OCI-LY7 (cell line): Measurements from ENCODE around the gene ABHD18. TPM values are rescaled to one million over a fixed set of nuclear protein-coding genes. Genes with fewer than 3 reads are reported as not detected.
"Not testable (repeated sequence)": the region's sequence is repeated elsewhere in the genome, so short reads cannot be mapped to it uniquely, and the experiment has no call there.

Source experiments
- BruUV-seq: library from RNA; stranded (reverse); fragments of 400-500 nt; replicated peaks from 2 replicates; lab custom pipeline; 2021; lab: Mats Ljungman, UMichigan
- CTCF ChIA-PET: fragments of 300-600 bp; sonication (Branson Sonifier 250); formaldehyde crosslinking; loops from one replicate; lab custom pipeline; 2022; ENCODE audit warnings: antibody characterized with exemption; ENCODE audit not compliant: unreplicated experiment; lab: Charles Lee
- POLR2A ChIA-PET: fragments of 300-600 bp; sonication (Branson Sonifier 250); formaldehyde crosslinking; loops from one replicate; lab custom pipeline; 2022; ENCODE audit warnings: antibody characterized with exemption; lab: Charles Lee
- DNase-seq: peaks from one replicate; pipeline ENCODE4 v3.0.0-alpha.2; 2015; ENCODE audit warnings: low spot score
- H2AFZ ChIP-seq: fragments of 200-600 bp; sonication (generic), shearing (Covaris generic); 2 replicates; pipeline ENCODE4 v1.6.1; 2014; ENCODE audit warnings: mild to moderate bottlenecking, antibody characterized with exemption, low read length, moderate library complexity
- H3K27ac ChIP-seq: fragments of 200-600 bp; sonication (generic); 2 replicates; pipeline ENCODE4 v1.5.1; 2014; ENCODE audit warnings: mixed run types, low read depth, mild to moderate bottlenecking, moderate library complexity, low read length, inconsistent platforms; ENCODE audit not compliant: poor library complexity, severe bottlenecking
- H3K36me3 ChIP-seq: fragments of 200-600 bp; sonication (generic); 2 replicates; pipeline ENCODE4 v1.6.1; 2014; ENCODE audit warnings: mild to moderate bottlenecking, antibody characterized with exemption, low read length, moderate library complexity, mixed read lengths; ENCODE audit not compliant: insufficient read depth
- H3K4me1 ChIP-seq: fragments of 200-600 bp; sonication (generic); 2 replicates; pipeline ENCODE4 v1.5.1; 2014; ENCODE audit warnings: mild to moderate bottlenecking, low read length; ENCODE audit not compliant: insufficient read depth, poor library complexity, severe bottlenecking
- H3K4me2 ChIP-seq: fragments of 200-600 bp; sonication (generic); 2 replicates; pipeline ENCODE4 v1.6.1; 2014; ENCODE audit warnings: mild to moderate bottlenecking, low read length
- H3K4me3 ChIP-seq: fragments of 200-600 bp; sonication (generic); 2 replicates; pipeline ENCODE4 v1.5.1; 2014; ENCODE audit warnings: mild to moderate bottlenecking, low read depth, low read length; ENCODE audit not compliant: poor library complexity, severe bottlenecking
- H3K79me2 ChIP-seq: fragments of 200-600 bp; sonication (generic); 2 replicates; pipeline ENCODE4 v1.6.1; 2016; ENCODE audit warnings: low read depth, mild to moderate bottlenecking, low read length, moderate library complexity, mixed read lengths; ENCODE audit not compliant: insufficient read depth
- H3K9me2 ChIP-seq: fragments of 200-600 bp; sonication (generic); 2 replicates; pipeline ENCODE4 v1.6.1; 2016; ENCODE audit warnings: mild to moderate bottlenecking, low read length, mixed read lengths; ENCODE audit not compliant: insufficient read depth
- H3K9me3 ChIP-seq: fragments of 200-600 bp; sonication (generic); 2 replicates; pipeline ENCODE4 v1.6.1; 2014; ENCODE audit warnings: mild to moderate bottlenecking, mixed run types, low read length, mixed read lengths
- H4K20me1 ChIP-seq: fragments of 200-600 bp; sonication (generic); 2 replicates; pipeline ENCODE4 v1.6.1; 2014; ENCODE audit warnings: mild to moderate bottlenecking, antibody characterized with exemption, low read length, moderate library complexity, mixed read lengths; ENCODE audit not compliant: insufficient read depth
- EZH2phosphoT487 ChIP-seq: fragments of 200-600 bp; sonication (generic); IDR thresholded peaks from 2 replicates; pipeline ENCODE4 v1.6.1; 2018; ENCODE audit warnings: low read depth, borderline replicate concordance, mild to moderate bottlenecking, mixed run types, antibody characterized with exemption, low read length, moderate library complexity, mixed read lengths
- intact Hi-C: fragments of 100-400 bp; cut with micrococcal nuclease; formaldehyde crosslinking; loops from one replicate; pipeline ENCODE4 v1.10.0; 2022; ENCODE audit not compliant: unreplicated experiment
- total RNA-seq, 2 experiments: library from RNA; depleted of rRNA in 1 of 2; stranded (reverse); fragments of >200 nt in 1 of 2; shearing (Covaris generic) in 1 of 2; gene quantifications; 2 replicates each; pipeline ENCODE4 v1.2.3, GENCODE V29; 2014 to 2022
- TF ChIP-seq, protein P1 (sequence below): fragments of 200-600 bp; sonication (generic); conservative IDR thresholded peaks from 2 replicates; pipeline ENCODE4 v1.5.1; 2014; ENCODE audit warnings: mild to moderate bottlenecking, antibody characterized with exemption, low read length, moderate library complexity, mixed read lengths

Gene ABHD18
- total RNA-seq, 2 experiments from 2014 or later: 10.4 to 12.7 TPM

DNA sequence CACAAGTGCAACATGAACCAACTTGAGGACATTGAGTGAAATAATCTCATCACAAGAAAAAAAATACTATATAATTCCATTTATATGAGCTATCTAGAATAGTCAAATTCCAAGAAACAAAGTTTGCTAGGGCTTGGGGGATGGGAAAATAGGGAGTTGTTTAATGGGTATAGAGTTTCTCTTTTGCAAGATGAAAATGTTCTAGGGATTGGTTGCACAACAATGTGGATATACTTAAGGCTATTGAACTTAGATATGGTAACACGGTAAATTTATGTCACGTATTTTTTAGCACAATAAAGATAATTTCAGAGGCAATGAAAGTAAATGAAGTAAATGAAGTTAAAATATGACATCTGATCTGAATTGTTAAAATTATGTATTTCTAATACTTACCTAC lies 8.1 kb upstream of the ABHD18 start:
- intact Hi-C loops: no loop called here
- Histone ChIP-seq H2AFZ (no peak overlapping the region), H4K20me1 (no peaks in the 10 kb centered on the region), H3K9me3 (no peaks in the 10 kb centered on the region), H3K79me2 (peaks cover 14% of the 10 kb centered on the region; the same call in 1 of the 2 replicates), H3K9me2 (no peaks in the 10 kb centered on the region), H3K36me3 (peaks cover 24% of the 10 kb centered on the region), H3K4me1 (no peaks in the 10 kb centered on the region), H3K4me3 (no peak overlapping the region), H3K4me2 (no peak overlapping the region), H3K27ac (no peak overlapping the region)
- no peak for TF ChIP-seq EZH2phosphoT487
- TF ChIP-seq, protein P1, sequence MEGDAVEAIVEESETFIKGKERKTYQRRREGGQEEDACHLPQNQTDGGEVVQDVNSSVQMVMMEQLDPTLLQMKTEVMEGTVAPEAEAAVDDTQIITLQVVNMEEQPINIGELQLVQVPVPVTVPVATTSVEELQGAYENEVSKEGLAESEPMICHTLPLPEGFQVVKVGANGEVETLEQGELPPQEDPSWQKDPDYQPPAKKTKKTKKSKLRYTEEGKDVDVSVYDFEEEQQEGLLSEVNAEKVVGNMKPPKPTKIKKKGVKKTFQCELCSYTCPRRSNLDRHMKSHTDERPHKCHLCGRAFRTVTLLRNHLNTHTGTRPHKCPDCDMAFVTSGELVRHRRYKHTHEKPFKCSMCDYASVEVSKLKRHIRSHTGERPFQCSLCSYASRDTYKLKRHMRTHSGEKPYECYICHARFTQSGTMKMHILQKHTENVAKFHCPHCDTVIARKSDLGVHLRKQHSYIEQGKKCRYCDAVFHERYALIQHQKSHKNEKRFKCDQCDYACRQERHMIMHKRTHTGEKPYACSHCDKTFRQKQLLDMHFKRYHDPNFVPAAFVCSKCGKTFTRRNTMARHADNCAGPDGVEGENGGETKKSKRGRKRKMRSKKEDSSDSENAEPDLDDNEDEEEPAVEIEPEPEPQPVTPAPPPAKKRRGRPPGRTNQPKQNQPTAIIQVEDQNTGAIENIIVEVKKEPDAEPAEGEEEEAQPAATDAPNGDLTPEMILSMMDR: no peak
- POLR2A ChIA-PET: interaction anchor here (0.6 to 1.3 kb wide), 2 partner anchors 8 to 72 kb away, joined by 3 to 4 read pairs; partner anchors contain the start of genes ABHD18 and MFSD8
- CTCF ChIA-PET: no interaction called here
- DNase-seq: no peak
- no TSS peak for BruUV-seq

DNA sequence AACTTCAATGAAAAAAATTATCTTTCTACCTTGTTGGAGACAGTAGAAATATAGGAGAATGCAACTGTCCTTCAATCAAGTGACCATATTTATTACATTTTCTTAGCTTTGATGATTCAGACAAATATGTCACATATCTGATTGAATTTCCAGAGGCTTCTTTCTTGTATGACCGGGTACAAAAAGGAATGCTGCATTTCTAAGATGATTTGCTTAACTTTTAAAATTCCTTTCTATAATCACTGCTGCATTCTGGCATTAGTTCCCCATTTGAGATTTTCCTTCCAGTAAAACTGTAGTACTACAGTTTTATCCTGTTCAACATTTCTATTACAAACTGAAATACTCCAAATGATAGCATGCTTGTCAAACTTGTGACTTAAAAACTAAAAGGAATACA lies 5.4 kb upstream of the ABHD18 start:
- intact Hi-C loops: loop anchor here (10.0 kb wide), 1 partner anchor 1135 kb away; the partner anchor contains the start of genes C4orf33 and SCLT1
- Histone ChIP-seq H2AFZ (no peak overlapping the region), H3K4me1 (no peaks in the 10 kb centered on the region), H3K79me2 (peaks cover 28% of the 10 kb centered on the region; the same call in 1 of the 2 replicates), H3K9me3 (no peaks in the 10 kb centered on the region), H3K4me3 (no peak overlapping the region), H3K4me2 (no peak overlapping the region), H4K20me1 (no peaks in the 10 kb centered on the region), H3K27ac (no peak overlapping the region), H3K36me3 (peaks cover 26% of the 10 kb centered on the region), H3K9me2 (no peaks in the 10 kb centered on the region)
- ChIA-PET CTCF (no interaction called here), POLR2A (no interaction called here)
- TF ChIP-seq, protein P1: no peak
- no peak for TF ChIP-seq EZH2phosphoT487
- BruUV-seq: no TSS peak
- no peak for DNase-seq

DNA sequence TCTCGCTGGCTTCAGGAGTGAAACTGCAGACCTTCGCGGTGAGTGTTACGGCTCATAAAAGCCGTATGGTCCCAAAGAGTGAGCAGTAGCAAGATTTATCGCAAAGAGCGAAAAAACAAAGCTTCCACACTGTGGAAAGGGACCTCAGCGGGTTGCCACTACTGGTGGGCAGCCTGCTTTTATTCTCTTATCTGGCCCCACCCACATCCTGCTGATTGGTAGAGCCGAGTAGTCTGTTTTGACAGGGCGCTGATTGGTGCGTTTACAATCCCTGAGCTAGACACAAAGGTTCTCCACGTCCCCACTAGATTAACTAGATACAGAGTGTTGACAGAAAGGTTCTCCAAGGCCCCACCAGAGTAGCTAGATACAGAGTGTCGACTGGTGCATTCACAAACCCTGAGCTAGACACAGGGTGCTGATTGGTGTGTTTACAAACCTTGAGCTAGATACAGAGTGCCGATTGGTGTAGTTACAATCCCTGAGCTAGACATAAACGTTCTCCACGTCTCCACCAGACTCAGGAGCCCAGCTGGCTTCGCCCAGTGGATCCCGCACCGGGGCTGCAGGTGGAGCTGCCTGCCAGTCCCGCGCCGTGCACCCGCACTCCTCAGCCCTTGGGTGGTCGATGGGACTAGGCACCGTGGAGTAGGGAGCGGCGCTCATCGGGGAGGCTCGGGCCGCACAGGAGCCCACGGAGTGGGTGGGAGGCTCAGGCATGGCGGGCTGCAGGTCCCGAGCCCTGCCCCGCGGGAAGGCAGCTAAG lies 1.4 kb upstream of the ABHD18 start:
- peak overlapping the region; percentile 45; the same call in 1 of the 2 replicates for H3K4me2 ChIP-seq

DNA sequence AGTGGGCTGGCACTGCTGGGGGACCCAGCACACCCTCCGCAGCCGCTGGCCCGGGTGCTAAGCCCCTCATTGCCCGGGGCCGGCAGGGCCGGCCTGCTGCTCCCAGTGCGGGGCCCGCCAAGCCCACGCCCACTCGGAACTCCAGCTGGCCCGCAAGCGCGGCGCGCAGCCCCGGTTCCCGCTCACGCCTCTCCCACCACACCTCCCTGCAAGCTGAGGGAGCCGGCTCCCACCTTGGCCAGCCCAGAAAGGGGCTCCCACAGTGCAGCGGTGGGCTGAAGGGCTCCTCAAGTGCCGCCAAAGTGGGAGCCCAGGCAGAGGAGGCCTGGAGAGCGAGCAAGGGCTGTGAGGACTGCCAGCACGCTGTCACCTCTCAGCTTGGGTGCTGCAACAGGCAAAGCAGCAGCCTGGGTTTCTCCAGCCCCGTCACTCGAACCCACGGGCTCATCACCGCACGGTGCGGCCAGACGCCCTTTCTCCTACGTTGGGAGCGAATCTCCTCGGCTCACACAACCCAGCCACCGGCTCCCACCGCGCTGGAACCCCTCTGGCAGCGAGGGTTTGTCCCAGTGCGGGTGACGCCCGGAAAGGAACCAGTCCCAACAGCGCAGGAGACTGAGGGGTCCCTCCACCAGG lies 662 bp upstream of the ABHD18 start:
- H3K4me1 ChIP-seq, DNase-seq, H3K9me3 ChIP-seq, H3K9me2 ChIP-seq, H4K20me1 ChIP-seq, H3K36me3 ChIP-seq, BruUV-seq, CTCF ChIA-PET: not testable (repeated sequence)
- POLR2A ChIA-PET: interaction anchor here (0.7 to 2.0 kb wide), 13 partner anchors 8 to 1130 kb away, joined by 3 to 16 read pairs (median 4); partner anchors contain the start of gene LARP1B
- peak overlapping the region; percentile 53 for H3K27ac ChIP-seq
- intact Hi-C loops: loop anchor here (1.0 to 10.0 kb wide), 5 partner anchors 84 to 1130 kb away; partner anchors contain the start of genes C4orf33, LARP1B, PGRMC2 and PLK4
- peak overlapping the region; percentile 45 for H3K4me2 ChIP-seq
- peak overlapping the region; percentile 78 for H2AFZ ChIP-seq
- H3K4me3 ChIP-seq: peak overlapping the region; percentile 76
- H3K79me2 ChIP-seq: peaks cover 44% of the 10 kb centered on the region; the same call in 1 of the 2 replicates

More for the DNA sequence above, 1.4 kb upstream of the ABHD18 start:
- H3K9me2 ChIP-seq, H3K27ac ChIP-seq, H3K4me1 ChIP-seq, H2AFZ ChIP-seq, H4K20me1 ChIP-seq, CTCF ChIA-PET, BruUV-seq, H3K36me3 ChIP-seq, H3K9me3 ChIP-seq, DNase-seq: not testable (repeated sequence)
- intact Hi-C loops: loop anchor here (2.0 to 10.0 kb wide), 2 partner anchors 323 to 1131 kb away; partner anchors contain the start of genes C4orf33, PGRMC2 and SCLT1
- Histone ChIP-seq H3K79me2 (peaks cover 43% of the 10 kb centered on the region; the same call in 1 of the 2 replicates), H3K4me3 (peak overlapping the region; percentile 76)
- POLR2A ChIA-PET: interaction anchor here (0.5 to 2.0 kb wide), 5 partner anchors 15 to 322 kb away, joined by 3 to 5 read pairs (median 3); no protein-coding TSS in a partner anchor
